Mucosa of descending colon (tissue), 3 donors: ENCODE results near the gene PCBP2. TPM values are rescaled to one million over a fixed set of nuclear protein-coding genes. Genes with fewer than 3 reads are reported as not detected.

Source experiments
- ATAC-seq: fragments of 200-7000 bp; cut with Tn5 transposase; one replicate; pipeline ENCODE4 v1.9.1; 2020; ENCODE audit warnings: mild to moderate bottlenecking, moderate library complexity
- DNase-seq, 3 donors: peaks; one replicate each; pipeline ENCODE4 v3.0.0-alpha.2; 2020
- H3K36me3 ChIP-seq: fragments of 200-600 bp; one replicate; pipeline ENCODE4 v1.8.0; 2021; ENCODE audit warnings: low read depth, mild to moderate bottlenecking
- H3K4me1 ChIP-seq: fragments of 200-600 bp; one replicate; pipeline ENCODE4 v1.8.0; 2021; ENCODE audit warnings: low read depth, mild to moderate bottlenecking
- H3K4me3 ChIP-seq: fragments of 200-600 bp; one replicate; pipeline ENCODE4 v1.8.0; 2021; ENCODE audit warnings: mild to moderate bottlenecking
- H3K9me3 ChIP-seq: fragments of 200-600 bp; one replicate; pipeline ENCODE4 v1.8.0; 2021; ENCODE audit warnings: mild to moderate bottlenecking
- intact Hi-C, 2 donors: fragments of 100-400 bp; cut with DNase I in 1 of 2; cut with micrococcal nuclease in 1 of 2; formaldehyde crosslinking; loops; one replicate each; pipeline versions ENCODE4 v1.11.0 to v1.11.1; 2022; cut with DNase I, micrococcal nuclease
- total RNA-seq, 3 donors: library from RNA; stranded (reverse); fragmentation: NEBNext Ultra II Directional in 2 of 3; extraction: Animal tissue kit (Norgen Biotek cat#: 25700) in 2 of 3; gene quantifications; one replicate each; pipeline versions ENCODE4 v1.2.1 to v1.2.4, GENCODE V29; 2021 to 2023
- TF ChIP-seq, protein P1 (sequence below): fragments of 200-600 bp; IDR thresholded peaks from one replicate; pipeline ENCODE4 v1.8.0; 2022; ENCODE audit warnings: antibody characterized with exemption, mild to moderate bottlenecking
- donor health status: DM: no; HTN: no; CAD: no; lungs with moderate emphysema.
- donor health status: DM: no; HTN: no; CAD: no.
- donor health status: DM: no; HTN: yes; CAD: no.

Gene PCBP2
- total RNA-seq, 3 donors from 2014 or later, result 584 to 701 (median 615) TPM

DNA sequence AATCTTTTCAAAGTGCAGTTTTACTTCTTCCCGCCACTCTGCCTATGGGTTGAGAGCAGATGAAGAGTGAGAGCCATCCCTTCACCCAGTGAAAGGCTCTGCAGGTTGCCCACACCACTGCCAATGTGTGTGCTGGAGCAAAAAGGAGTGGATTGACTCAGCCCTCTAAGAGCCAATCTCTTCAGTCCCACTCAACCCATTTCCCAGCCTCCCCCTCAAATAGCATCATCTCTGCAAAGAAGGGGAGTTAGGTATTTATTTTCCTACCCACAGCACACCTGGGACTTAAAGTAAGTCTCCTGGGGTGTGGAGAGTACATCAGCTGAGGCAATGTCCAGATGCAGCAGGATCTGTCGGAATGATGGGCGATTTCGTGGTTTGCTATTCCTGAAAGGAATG is 32.1 kb downstream of the PCBP2 start:
- H3K4me3 ChIP-seq, result no peak overlapping the region
- H3K36me3 ChIP-seq, result no peaks in the 10 kb centered on the region
- H3K4me1 ChIP-seq, result peaks cover 13% of the 10 kb centered on the region
- TF ChIP-seq, protein P1, sequence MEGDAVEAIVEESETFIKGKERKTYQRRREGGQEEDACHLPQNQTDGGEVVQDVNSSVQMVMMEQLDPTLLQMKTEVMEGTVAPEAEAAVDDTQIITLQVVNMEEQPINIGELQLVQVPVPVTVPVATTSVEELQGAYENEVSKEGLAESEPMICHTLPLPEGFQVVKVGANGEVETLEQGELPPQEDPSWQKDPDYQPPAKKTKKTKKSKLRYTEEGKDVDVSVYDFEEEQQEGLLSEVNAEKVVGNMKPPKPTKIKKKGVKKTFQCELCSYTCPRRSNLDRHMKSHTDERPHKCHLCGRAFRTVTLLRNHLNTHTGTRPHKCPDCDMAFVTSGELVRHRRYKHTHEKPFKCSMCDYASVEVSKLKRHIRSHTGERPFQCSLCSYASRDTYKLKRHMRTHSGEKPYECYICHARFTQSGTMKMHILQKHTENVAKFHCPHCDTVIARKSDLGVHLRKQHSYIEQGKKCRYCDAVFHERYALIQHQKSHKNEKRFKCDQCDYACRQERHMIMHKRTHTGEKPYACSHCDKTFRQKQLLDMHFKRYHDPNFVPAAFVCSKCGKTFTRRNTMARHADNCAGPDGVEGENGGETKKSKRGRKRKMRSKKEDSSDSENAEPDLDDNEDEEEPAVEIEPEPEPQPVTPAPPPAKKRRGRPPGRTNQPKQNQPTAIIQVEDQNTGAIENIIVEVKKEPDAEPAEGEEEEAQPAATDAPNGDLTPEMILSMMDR, result no peak
- intact Hi-C loops, result no loop called here
- no peak for ATAC-seq
- H3K9me3 ChIP-seq, result no peaks in the 10 kb centered on the region
- no peak for DNase-seq

GRCh38 chr12:53484686-53485575 is 33.0 kb downstream of the PCBP2 start:
- Histone ChIP-seq H3K4me1 (peaks cover 13% of the 10 kb centered on the region), H3K9me3 (no peaks in the 10 kb centered on the region), H3K36me3 (no peaks in the 10 kb centered on the region), H3K4me3 (no peak overlapping the region)
- DNase-seq, result peak in 2 of 3 donors; percentile 25 to 34
- peak; percentile 69 for ATAC-seq
- intact Hi-C loops, result no loop called here
- TF ChIP-seq, protein P1, result no peak

DNA sequence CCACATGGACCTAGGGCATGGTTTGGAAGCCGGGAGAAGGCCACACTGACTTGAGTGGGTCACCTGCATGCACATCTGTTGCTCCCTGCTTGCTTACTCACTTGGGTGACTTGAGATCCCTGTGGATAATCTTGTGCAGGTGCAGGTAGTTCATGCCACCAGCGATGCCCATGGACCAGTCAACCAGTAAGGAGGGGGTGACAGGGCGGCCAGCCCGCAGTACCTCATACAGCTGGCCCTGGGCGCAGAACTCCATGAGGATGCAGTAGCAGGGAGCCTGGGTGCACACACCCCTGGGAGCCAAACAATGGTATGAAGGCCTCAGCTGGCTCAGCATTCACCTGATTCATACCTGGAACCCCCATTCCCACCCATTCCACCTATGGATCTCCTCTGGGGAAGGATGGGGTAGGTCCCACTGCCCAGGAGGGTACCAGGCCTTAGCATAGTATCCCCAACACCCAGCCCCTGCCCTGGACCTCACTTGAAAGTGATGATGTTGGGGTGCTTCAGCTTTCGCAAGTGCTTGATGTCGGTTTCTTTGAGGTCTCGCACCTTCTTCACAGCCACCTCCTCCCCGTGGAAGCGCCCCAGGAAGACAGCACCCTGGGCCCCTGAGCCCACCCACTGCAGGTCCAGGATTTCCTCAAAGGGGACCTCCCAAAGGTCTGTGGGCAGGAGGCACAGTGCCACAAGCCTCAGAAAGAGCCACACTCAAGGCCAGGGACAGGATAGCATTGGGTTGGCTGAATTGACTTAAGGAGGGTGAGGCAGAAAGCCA is 34.2 kb downstream of the PCBP2 start:
- Histone ChIP-seq H3K9me3 (no peaks in the 10 kb centered on the region), H3K4me3 (no peak overlapping the region), H3K36me3 (no peaks in the 10 kb centered on the region), H3K4me1 (peaks cover 13% of the 10 kb centered on the region)
- intact Hi-C loops, result no loop called here
- DNase-seq, result peak in 2 of 3 donors; percentile 30 to 38
- TF ChIP-seq, protein P1, result no peak
- no peak for ATAC-seq

DNA sequence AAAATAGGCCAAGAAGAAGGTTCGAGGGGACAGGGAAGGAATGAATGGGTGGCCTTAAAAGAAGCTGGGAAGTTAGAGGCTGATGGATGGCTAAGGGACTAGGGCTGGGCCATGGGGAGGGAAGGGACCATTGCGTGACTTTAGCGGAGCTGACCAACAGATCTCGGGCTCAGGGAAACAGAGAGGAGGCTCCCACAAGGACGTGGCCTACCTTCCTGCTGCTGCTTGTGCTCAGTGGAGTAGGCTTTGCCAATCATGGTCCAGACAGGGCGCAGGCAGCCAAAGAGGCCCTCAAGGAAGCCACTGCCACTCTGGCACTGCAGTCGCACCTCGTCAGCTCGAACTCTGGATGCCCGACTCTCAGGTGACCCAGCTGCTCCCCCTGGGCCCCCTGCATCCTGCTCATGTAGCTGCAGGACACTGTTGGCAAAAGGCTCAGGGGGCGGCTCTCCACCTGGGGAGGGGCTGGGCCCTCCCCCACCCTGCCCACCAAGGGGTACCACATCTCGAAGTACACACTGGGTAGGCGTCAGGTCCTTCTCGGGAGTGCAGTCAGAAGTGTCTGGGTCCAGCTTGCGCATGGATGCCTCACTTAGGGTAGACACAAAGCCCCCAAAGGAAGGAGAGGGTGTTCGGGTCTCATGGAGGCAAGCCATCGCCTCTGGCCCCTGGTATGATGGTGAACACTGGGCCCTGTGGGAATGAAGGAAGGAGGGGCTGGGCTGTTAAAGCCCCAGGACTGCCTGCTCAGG is 35.0 kb downstream of the PCBP2 start:
- ATAC-seq (no peak), DNase-seq (peak in 2 of 3 donors; percentile 26 to 53)
- Histone ChIP-seq H3K4me3 (no peak overlapping the region), H3K36me3 (no peaks in the 10 kb centered on the region), H3K9me3 (no peaks in the 10 kb centered on the region), H3K4me1 (peaks cover 13% of the 10 kb centered on the region)
- TF ChIP-seq, protein P1, result no peak
- intact Hi-C loops, result no loop called here

DNA sequence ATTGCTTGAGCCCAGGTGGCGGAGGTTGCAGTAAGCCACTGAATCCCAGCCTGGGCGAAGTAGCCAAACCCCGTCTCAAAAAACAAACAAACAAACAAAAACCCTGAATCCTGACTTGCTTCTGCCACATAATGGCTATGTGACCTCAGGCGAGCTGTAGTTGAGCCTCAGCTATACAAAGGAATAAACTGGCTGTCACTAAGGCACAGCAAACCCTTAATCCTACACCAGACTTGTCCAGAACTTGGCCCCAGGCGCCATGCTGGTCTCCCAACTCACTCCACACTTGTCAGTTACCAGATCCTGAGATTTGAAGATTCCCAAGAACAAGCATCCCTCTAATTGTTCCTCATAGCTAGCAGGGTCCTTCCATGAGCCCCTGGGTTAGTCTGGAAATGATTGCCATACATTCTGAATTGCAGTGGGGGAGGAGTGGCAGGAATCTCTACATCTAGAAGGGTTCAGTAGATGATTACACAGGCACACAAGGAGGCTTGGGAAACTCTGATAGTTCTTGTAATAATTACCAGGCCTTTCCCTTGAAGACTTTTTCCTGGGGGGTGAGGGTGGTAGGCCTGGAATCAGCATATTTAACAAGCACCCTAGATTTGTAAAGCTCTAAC is 37.5 kb downstream of the PCBP2 start:
- TF ChIP-seq, protein P1, result no peak
- no peak for DNase-seq
- Histone ChIP-seq H3K9me3 (no peaks in the 10 kb centered on the region), H3K4me3 (no peak overlapping the region), H3K4me1 (peaks cover 5% of the 10 kb centered on the region), H3K36me3 (no peaks in the 10 kb centered on the region)
- intact Hi-C loops, result no loop called here
- ATAC-seq, result no peak
